ENCODE results near the gene TRAF4. TPM values are rescaled to one million over a fixed set of nuclear protein-coding genes. Genes with fewer than 3 reads are reported as not detected.

The TRAF4 gene
- total and polyA plus RNA-seq, 9 of the 15 experiments (the other 6 are each of a cell fraction or from before 2014, with no cell fraction given), result 2.4 to 147 (median 72.4) TPM

DNA sequence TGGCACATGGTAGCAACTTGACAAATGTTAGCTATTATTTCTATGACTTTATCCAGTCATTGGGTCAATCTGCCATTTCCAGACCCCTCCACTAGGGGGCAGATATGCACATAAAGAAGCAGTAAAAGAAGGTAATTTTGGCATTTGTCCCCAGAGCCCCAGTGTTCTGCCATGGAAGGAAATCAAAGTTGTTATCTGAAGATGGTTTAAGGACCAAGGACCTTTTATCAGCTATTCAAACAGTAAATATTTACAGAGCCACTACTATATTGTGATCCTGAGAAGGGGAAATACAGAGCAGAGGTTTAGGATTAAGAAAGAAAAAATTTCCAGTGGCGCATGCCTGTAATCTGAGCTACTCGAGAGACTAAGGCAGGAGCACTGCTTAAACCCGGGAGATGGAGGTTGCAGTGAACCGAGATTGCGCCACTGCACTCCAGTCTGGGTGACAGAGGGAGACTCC is 20.0 kb downstream of the TRAF4 start (continued):
- no peak for TF ChIP-seq ZNF586 (CRISPR knock-in tag; conservative IDR thresholded peaks at IDR 0.05)
- TF ChIP-seq NFIC (IDR thresholded peaks at IDR 0.05), result peak; percentile 79
- 0 out of 2 replicates have a peak, but pooled peaks have one; percentile 23 for TF ChIP-seq ZNF766 (CRISPR knock-in tag; conservative IDR thresholded peaks at IDR 0.05)
- no peak for TF ChIP-seq ZNF445 (CRISPR knock-in tag; IDR thresholded peaks at IDR 0.05; ENCODE audit: low read depth)
- TF ChIP-seq HDAC1 (IDR thresholded peaks at IDR 0.05), result 0 out of 4 replicates have a peak, but pooled peaks of 1 of the 2 experiments have one; percentile 18
- TF ChIP-seq ATF1 (CRISPR knock-in tag; IDR thresholded peaks at IDR 0.05), result no peak
- 0 out of 2 replicates have a peak, but pooled peaks have one; percentile 25 for TF ChIP-seq ATF1 (tag; IDR thresholded peaks at IDR 0.05)
- TF ChIP-seq FIP1L1 (IDR thresholded peaks at IDR 0.05; ENCODE audit: low read depth, low read length, poor library complexity, severe bottlenecking), result no peak
- TF ChIP-seq REST (IDR thresholded peaks at IDR 0.05; ENCODE audit: borderline replicate concordance), result peak; percentile 83
- TF ChIP-seq REST (CRISPR knock-in tag; IDR thresholded peaks at IDR 0.05; ENCODE audit: low read depth), result no peak
- TF ChIP-seq TFAM (CRISPR knock-in tag; conservative IDR thresholded peaks at IDR 0.05), result no peak
- TF ChIP-seq HDAC2 (IDR thresholded peaks at IDR 0.05), result peak; percentile 62; the same call in 1 of the 2 replicates
- peak; percentile 80 to 83 for TF ChIP-seq KDM1A (IDR thresholded peaks at IDR 0.05)
- TF ChIP-seq SRSF3 (IDR thresholded peaks at IDR 0.05; ENCODE audit: insufficient read depth, low read length), result no peak
- TF ChIP-seq, protein P1, sequence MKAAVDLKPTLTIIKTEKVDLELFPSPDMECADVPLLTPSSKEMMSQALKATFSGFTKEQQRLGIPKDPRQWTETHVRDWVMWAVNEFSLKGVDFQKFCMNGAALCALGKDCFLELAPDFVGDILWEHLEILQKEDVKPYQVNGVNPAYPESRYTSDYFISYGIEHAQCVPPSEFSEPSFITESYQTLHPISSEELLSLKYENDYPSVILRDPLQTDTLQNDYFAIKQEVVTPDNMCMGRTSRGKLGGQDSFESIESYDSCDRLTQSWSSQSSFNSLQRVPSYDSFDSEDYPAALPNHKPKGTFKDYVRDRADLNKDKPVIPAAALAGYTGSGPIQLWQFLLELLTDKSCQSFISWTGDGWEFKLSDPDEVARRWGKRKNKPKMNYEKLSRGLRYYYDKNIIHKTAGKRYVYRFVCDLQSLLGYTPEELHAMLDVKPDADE (conservative IDR thresholded peaks at IDR 0.05; ENCODE audit: control insufficient read depth, low read depth, low read length), result no peak
- TF ChIP-seq ZNF140 (CRISPR knock-in tag; IDR thresholded peaks at IDR 0.05), result no peak
- TF ChIP-seq SOX6 (IDR thresholded peaks at IDR 0.05), result peak; percentile 35
- TF ChIP-seq, protein P2, sequence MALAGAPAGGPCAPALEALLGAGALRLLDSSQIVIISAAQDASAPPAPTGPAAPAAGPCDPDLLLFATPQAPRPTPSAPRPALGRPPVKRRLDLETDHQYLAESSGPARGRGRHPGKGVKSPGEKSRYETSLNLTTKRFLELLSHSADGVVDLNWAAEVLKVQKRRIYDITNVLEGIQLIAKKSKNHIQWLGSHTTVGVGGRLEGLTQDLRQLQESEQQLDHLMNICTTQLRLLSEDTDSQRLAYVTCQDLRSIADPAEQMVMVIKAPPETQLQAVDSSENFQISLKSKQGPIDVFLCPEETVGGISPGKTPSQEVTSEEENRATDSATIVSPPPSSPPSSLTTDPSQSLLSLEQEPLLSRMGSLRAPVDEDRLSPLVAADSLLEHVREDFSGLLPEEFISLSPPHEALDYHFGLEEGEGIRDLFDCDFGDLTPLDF (CRISPR knock-in tag; IDR thresholded peaks at IDR 0.05), result 0 out of 2 replicates have a peak, but pooled peaks have one; percentile 14
- no peak for TF ChIP-seq IRF2 (CRISPR knock-in tag; IDR thresholded peaks at IDR 0.05)
- TF ChIP-seq CTBP1 (IDR thresholded peaks at IDR 0.05; ENCODE audit: borderline replicate concordance), result peak; percentile 36; the same call in 1 of the 2 replicates

All from K562 (cell line).